ENCODE data around the gene BMP8A. TPM values are rescaled to one million over a fixed set of nuclear protein-coding genes. Genes with fewer than 3 reads are reported as not detected.
A peak's percentile ranks its signal among the peaks of the same experiment; 100 is the strongest.

The BMP8A gene
- total RNA-seq, 1 donor from 2014 or later: 0.29 TPM

DNA sequence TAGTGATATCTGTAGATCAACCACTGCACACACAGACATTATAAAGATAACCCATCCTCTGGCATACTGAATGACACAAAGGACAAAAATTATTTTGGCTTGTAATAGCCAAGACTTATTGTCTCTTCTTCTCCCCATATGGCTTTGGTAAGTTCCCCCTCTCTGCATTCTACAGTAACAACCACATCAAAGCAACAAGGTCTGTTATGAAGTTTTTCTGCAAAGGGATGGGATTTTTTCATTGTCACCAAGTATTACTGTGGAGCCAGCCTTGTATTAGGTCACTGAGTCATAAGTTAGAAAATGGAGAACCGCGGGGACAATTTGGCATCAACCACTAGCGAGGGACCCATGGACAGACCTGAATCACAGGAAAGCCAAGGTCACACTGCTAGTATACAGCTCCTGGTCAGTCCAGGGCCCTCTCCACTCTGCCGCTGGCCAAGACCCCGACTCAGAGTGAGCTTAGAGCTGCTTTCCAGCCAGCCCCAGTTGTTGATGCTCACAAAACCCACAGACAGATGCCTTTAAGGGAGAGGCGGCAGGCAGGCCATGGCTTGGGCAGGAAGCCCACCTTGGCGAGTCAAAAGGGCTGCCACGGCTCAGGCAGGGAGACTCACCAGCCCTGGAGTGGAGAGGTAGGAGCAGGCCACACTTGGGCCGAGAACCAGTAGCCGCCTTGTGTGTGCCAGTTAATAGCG, 79.2 kb downstream of the BMP8A start:
- TF ChIP-seq, protein P1, sequence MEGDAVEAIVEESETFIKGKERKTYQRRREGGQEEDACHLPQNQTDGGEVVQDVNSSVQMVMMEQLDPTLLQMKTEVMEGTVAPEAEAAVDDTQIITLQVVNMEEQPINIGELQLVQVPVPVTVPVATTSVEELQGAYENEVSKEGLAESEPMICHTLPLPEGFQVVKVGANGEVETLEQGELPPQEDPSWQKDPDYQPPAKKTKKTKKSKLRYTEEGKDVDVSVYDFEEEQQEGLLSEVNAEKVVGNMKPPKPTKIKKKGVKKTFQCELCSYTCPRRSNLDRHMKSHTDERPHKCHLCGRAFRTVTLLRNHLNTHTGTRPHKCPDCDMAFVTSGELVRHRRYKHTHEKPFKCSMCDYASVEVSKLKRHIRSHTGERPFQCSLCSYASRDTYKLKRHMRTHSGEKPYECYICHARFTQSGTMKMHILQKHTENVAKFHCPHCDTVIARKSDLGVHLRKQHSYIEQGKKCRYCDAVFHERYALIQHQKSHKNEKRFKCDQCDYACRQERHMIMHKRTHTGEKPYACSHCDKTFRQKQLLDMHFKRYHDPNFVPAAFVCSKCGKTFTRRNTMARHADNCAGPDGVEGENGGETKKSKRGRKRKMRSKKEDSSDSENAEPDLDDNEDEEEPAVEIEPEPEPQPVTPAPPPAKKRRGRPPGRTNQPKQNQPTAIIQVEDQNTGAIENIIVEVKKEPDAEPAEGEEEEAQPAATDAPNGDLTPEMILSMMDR (IDR thresholded peaks at IDR 0.05): no peak
- Histone ChIP-seq H3K4me1 (peaks cover 29% of the 10 kb centered on the region), H3K27me3 (no peaks in the 10 kb centered on the region), H3K9me3 (no peaks in the 10 kb centered on the region), H3K27ac (no peak overlapping the region), H3K36me3 (peaks cover 72% of the 10 kb centered on the region), H3K4me3 (no peak overlapping the region)
- intact Hi-C loops (cut with DNase I): no loop called here
- ATAC-seq (no peak), DNase-seq (no peak)

DNA sequence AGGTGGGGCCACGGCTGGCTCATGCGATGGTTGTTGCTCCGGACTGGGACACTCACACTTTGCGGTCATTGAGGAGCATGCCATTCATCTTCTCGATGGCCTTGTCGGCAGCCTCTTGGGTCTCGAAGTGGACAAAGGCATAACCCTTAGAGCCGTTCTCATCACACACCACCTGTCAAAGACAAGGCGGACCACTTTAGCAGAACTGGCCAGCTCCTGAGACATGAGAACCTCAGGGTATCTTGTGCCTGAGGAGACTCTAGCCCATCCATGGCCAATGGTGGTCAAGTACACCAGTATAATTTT, 79.7 kb downstream of the BMP8A start:
- TF ChIP-seq, protein P1 (IDR thresholded peaks at IDR 0.05): no peak
- Histone ChIP-seq H3K4me3 (no peak overlapping the region), H3K27me3 (no peaks in the 10 kb centered on the region), H3K36me3 (peaks cover 67% of the 10 kb centered on the region), H3K27ac (no peak overlapping the region), H3K9me3 (no peaks in the 10 kb centered on the region), H3K4me1 (peaks cover 29% of the 10 kb centered on the region)
- intact Hi-C loops (cut with DNase I): no loop called here
- no peak for ATAC-seq
- no peak for DNase-seq

DNA sequence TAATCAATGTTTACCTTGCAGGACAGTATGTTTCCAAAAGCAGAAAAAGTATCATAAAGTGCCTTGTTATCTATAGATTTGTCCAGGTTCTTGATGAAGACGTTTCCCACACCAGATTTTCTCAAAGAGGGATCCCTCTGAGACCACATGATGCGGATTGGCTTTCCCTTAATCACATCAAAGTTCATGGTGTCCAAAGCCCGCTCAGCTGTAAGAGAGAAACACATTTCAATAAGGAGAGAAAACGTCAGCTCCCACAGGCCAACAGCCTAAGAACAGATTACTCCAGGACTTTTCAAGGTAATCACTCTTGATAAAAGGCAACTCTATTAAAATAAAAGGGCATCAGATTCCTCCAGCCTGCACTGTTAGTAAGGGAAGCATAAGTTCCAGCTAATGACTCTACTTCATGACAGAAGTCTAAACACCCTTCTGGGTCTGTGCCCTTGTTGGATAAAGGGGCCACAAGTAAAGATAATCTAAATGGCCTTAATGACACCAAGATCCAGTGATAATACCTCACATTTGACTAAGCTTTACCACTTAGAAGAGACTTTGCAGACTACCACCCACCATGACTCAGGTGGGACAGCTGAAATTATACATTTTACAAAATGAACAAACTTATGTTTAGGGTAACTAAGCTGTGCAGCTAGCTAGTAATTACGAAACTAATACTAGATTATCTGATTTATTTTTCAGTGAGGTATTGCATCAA, 81.1 kb downstream of the BMP8A start:
- DNase-seq: no peak
- H3K9me3 ChIP-seq: no peaks in the 10 kb centered on the region
- no peak for ATAC-seq
- no peak overlapping the region for H3K4me3 ChIP-seq
- intact Hi-C loops (cut with DNase I): no loop called here
- no peaks in the 10 kb centered on the region for H3K27me3 ChIP-seq
- no peak overlapping the region for H3K27ac ChIP-seq
- TF ChIP-seq, protein P1 (IDR thresholded peaks at IDR 0.05): no peak
- peaks cover 29% of the 10 kb centered on the region for H3K4me1 ChIP-seq
- H3K36me3 ChIP-seq: peaks cover 53% of the 10 kb centered on the region

DNA sequence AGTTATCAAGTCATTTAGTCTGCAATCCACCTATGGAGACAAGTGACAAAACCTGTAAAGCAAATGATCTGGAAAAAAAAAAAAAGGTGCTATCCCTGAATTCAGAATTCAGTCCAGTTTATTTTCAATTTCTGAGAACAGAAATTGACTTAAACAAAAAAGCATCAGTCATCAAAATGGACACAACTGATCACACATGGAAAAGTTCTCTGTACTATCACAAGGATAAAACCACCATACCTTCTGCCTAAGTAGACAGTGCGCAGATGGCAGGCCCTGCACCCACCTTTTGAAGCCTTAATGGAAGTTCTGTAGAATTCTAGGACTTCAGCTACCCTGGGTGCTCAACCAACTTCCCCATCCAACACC, 81.6 kb downstream of the BMP8A start:
- Histone ChIP-seq H3K9me3 (no peaks in the 10 kb centered on the region), H3K27ac (no peak overlapping the region), H3K36me3 (peaks cover 48% of the 10 kb centered on the region), H3K4me3 (no peak overlapping the region), H3K27me3 (no peaks in the 10 kb centered on the region), H3K4me1 (peaks cover 29% of the 10 kb centered on the region)
- DNase-seq (no peak), ATAC-seq (no peak)
- TF ChIP-seq, protein P1 (IDR thresholded peaks at IDR 0.05): no peak
- intact Hi-C loops (cut with DNase I): no loop called here

DNA sequence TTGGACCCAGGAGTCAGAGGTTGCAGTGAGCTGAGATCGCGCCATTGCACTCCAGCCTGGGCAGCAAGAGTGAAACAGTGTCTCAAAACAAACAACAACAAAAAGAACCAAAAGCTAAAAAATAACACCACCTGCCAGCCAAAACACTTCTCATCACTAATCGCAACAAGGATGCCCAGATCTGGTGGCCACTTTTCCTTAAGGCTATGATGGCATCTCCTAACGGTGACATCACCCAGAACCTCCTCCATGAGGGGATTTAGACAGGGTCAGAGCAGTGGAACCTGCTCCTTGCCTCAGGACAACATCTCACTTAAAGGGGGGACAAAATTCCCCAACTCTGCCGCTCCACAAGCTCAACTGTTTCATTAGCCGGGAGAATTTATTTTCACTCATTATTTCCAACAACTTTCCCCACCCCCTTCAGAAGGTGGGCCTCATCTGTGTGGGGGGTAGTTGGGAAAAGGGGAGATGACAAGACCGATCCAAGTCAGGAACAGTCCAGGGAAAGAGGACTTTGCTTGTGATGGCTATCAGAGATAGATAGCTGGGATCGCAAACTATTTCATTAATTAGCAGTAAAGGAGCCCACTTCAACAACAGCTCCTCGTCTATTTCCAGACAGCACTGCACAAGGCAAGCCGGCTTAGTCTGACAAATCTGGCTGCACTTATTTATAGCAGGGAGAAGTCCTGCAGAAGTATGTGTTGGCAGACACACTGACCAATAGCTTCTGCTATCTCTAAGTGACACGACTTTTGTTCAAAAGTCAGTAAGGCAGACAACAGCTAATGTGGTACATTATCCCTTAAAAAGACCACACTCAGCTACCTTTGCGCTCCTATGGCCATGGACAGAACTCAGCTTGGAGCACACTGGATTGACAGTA, 82.5 kb downstream of the BMP8A start:
- Histone ChIP-seq H3K9me3 (no peaks in the 10 kb centered on the region), H3K27me3 (no peaks in the 10 kb centered on the region), H3K4me3 (peak overlapping the region; percentile 89), H3K4me1 (peaks cover 29% of the 10 kb centered on the region), H3K27ac (no peak overlapping the region), H3K36me3 (peaks cover 39% of the 10 kb centered on the region)
- no peak for DNase-seq
- no peak for ATAC-seq
- TF ChIP-seq, protein P1 (IDR thresholded peaks at IDR 0.05): no peak
- intact Hi-C loops (cut with DNase I): no loop called here
